ENCODE data around the gene ATG101. TPM values are rescaled to one million over a fixed set of nuclear protein-coding genes. Genes with fewer than 3 reads are reported as not detected.

ATG101 gene
- total and polyA plus RNA-seq, 2 of the 13 experiments (the other 11 are each of a cell fraction or from before 2014, with no cell fraction given), result 58.2 to 67.7 TPM

- TF ChIP-seq ZNF639 (CRISPR knock-in tag; conservative IDR thresholded peaks at IDR 0.05), result no peak
- TF ChIP-seq POLR2AphosphoS5 (IDR thresholded peaks at IDR 0.05; ENCODE audit: low read depth, low read length), result no peak
- no peak for TF ChIP-seq DR1 (CRISPR knock-in tag; IDR thresholded peaks at IDR 0.05)
- no peak for TF ChIP-seq ZSCAN20 (CRISPR knock-in tag; IDR thresholded peaks at IDR 0.05; ENCODE audit: borderline replicate concordance)
- TF ChIP-seq ZNF782 (CRISPR knock-in tag; IDR thresholded peaks at IDR 0.05; ENCODE audit: borderline replicate concordance), result no peak
- no peak for TF ChIP-seq ZNF550 (CRISPR knock-in tag; IDR thresholded peaks at IDR 0.05; ENCODE audit: borderline replicate concordance)
- TF ChIP-seq HNF1B (CRISPR knock-in tag; IDR thresholded peaks at IDR 0.05), result no peak
- TF ChIP-seq U2AF1 (optimal IDR thresholded peaks at IDR 0.05; ENCODE audit: low read depth, low read length), result no peak
- TF ChIP-seq ZFP41 (CRISPR knock-in tag; IDR thresholded peaks at IDR 0.05; ENCODE audit: borderline replicate concordance), result no peak
- no peak for TF ChIP-seq POLR2A (IDR thresholded peaks at IDR 0.05; ENCODE audit: insufficient read depth in 1 of 2, low read depth in 2 of 2, low read length in 2 of 2)
- no peak for TF ChIP-seq ERF (CRISPR knock-in tag; IDR thresholded peaks at IDR 0.05)
- TF ChIP-seq, protein P1, sequence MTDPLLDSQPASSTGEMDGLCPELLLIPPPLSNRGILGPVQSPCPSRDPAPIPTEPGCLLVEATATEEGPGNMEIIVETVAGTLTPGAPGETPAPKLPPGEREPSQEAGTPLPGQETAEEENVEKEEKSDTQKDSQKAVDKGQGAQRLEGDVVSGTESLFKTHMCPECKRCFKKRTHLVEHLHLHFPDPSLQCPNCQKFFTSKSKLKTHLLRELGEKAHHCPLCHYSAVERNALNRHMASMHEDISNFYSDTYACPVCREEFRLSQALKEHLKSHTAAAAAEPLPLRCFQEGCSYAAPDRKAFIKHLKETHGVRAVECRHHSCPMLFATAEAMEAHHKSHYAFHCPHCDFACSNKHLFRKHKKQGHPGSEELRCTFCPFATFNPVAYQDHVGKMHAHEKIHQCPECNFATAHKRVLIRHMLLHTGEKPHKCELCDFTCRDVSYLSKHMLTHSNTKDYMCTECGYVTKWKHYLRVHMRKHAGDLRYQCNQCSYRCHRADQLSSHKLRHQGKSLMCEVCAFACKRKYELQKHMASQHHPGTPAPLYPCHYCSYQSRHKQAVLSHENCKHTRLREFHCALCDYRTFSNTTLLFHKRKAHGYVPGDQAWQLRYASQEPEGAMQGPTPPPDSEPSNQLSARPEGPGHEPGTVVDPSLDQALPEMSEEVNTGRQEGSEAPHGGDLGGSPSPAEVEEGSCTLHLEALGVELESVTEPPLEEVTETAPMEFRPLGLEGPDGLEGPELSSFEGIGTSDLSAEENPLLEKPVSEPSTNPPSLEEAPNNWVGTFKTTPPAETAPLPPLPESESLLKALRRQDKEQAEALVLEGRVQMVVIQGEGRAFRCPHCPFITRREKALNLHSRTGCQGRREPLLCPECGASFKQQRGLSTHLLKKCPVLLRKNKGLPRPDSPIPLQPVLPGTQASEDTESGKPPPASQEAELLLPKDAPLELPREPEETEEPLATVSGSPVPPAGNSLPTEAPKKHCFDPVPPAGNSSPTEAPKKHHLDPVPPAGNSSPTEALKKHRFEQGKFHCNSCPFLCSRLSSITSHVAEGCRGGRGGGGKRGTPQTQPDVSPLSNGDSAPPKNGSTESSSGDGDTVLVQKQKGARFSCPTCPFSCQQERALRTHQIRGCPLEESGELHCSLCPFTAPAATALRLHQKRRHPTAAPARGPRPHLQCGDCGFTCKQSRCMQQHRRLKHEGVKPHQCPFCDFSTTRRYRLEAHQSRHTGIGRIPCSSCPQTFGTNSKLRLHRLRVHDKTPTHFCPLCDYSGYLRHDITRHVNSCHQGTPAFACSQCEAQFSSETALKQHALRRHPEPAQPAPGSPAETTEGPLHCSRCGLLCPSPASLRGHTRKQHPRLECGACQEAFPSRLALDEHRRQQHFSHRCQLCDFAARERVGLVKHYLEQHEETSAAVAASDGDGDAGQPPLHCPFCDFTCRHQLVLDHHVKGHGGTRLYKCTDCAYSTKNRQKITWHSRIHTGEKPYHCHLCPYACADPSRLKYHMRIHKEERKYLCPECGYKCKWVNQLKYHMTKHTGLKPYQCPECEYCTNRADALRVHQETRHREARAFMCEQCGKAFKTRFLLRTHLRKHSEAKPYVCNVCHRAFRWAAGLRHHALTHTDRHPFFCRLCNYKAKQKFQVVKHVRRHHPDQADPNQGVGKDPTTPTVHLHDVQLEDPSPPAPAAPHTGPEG (CRISPR knock-in tag; IDR thresholded peaks at IDR 0.05), result no peak
- TF ChIP-seq ZBTB1 (CRISPR knock-in tag; IDR thresholded peaks at IDR 0.05; ENCODE audit: borderline replicate concordance), result no peak
- TF ChIP-seq ZNF747 (CRISPR knock-in tag; IDR thresholded peaks at IDR 0.05; ENCODE audit: borderline replicate concordance), result no peak
- TF ChIP-seq, protein P2, sequence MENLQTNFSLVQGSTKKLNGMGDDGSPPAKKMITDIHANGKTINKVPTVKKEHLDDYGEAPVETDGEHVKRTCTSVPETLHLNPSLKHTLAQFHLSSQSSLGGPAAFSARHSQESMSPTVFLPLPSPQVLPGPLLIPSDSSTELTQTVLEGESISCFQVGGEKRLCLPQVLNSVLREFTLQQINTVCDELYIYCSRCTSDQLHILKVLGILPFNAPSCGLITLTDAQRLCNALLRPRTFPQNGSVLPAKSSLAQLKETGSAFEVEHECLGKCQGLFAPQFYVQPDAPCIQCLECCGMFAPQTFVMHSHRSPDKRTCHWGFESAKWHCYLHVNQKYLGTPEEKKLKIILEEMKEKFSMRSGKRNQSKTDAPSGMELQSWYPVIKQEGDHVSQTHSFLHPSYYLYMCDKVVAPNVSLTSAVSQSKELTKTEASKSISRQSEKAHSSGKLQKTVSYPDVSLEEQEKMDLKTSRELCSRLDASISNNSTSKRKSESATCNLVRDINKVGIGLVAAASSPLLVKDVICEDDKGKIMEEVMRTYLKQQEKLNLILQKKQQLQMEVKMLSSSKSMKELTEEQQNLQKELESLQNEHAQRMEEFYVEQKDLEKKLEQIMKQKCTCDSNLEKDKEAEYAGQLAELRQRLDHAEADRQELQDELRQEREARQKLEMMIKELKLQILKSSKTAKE (CRISPR knock-in tag; IDR thresholded peaks at IDR 0.05; ENCODE audit: borderline replicate concordance), result no peak
These were observed 37.4 kb upstream of the ATG101 start (continued) for GRCh38 chr12:52032446-52032803.

All from HepG2 (cell line).